Panc1 (cell line): Measurements from ENCODE around the gene MEF2A. TPM values are rescaled to one million over a fixed set of nuclear protein-coding genes. Genes with fewer than 3 reads are reported as not detected.

Experiments used
- ATAC-seq: fragments of 200-7000 bp; cut with Tn5 transposase; 2 replicates; pipeline ENCODE4 v1.9.1; 2020; ENCODE audit warnings: mild to moderate bottlenecking, moderate library complexity
- BruUV-seq: library from RNA; stranded (reverse); fragments of 400-500 nt; replicated peaks from 2 replicates; lab custom pipeline; 2021; lab: Mats Ljungman, UMichigan
- CTCF ChIA-PET: fragments of 300-600 bp; sonication (Branson Sonifier 250); formaldehyde crosslinking; loops from one replicate; lab custom pipeline; 2022; ENCODE audit warnings: antibody characterized with exemption; lab: Charles Lee
- POLR2A ChIA-PET: fragments of 300-600 bp; sonication (Branson Sonifier 250); formaldehyde crosslinking; loops from one replicate; lab custom pipeline; 2022; ENCODE audit warnings: antibody characterized with exemption; lab: Charles Lee
- DNase-seq: peaks from one replicate; pipeline ENCODE4 v3.0.0-alpha.2; 2010; ENCODE audit warnings: low read depth, low spot score
- H3K27ac ChIP-seq: 2 replicates; pipeline ENCODE4 v1.5.1; 2011; ENCODE audit warnings: mild to moderate bottlenecking, low read length, inconsistent platforms
- H3K27me3 ChIP-seq: fragments of 200-500 bp; sonication (Bioruptor generic); 2 replicates; pipeline ENCODE4 v1.6.0; 2014; ENCODE audit warnings: low read length, inconsistent platforms; ENCODE audit not compliant: control insufficient read depth, insufficient read depth
- H3K36me3 ChIP-seq: fragments of 200-500 bp; sonication (Bioruptor generic); 2 replicates; pipeline ENCODE4 v1.5.1; 2014; ENCODE audit warnings: inconsistent platforms, mild to moderate bottlenecking, low read length, moderate library complexity; ENCODE audit not compliant: control insufficient read depth, insufficient read depth
- H3K4me1 ChIP-seq: 2 replicates; pipeline ENCODE4 v1.5.1; 2011; ENCODE audit warnings: inconsistent platforms, mild to moderate bottlenecking, low read length, moderate library complexity; ENCODE audit not compliant: control insufficient read depth, insufficient read depth
- H3K4me3 ChIP-seq, 2 experiments: 2 replicates each; pipeline ENCODE4 v1.5.1; 2011 to 2012; ENCODE audit warnings: low read depth in 2 of 2, low read length in 2 of 2, mild to moderate bottlenecking in 2 of 2, inconsistent platforms in 1 of 2, moderate library complexity in 1 of 2
- H3K9me3 ChIP-seq: fragments of 200-500 bp; sonication (Bioruptor generic); 2 replicates; pipeline ENCODE4 v1.5.1; 2014; ENCODE audit warnings: low read depth, mild to moderate bottlenecking, inconsistent platforms, low read length, moderate library complexity; ENCODE audit not compliant: control insufficient read depth, insufficient read depth
- CTCF ChIP-seq: fragments of 450-650 bp; IDR thresholded peaks from 2 replicates; pipeline ENCODE4 v1.5.1; 2017; ENCODE audit warnings: mild to moderate bottlenecking
- POLR2AphosphoS5 ChIP-seq: IDR thresholded peaks from 2 replicates; pipeline ENCODE4 v1.6.1; 2012; ENCODE audit warnings: mild to moderate bottlenecking, low read depth, low read length, moderate library complexity
- REST ChIP-seq, 2 experiments: IDR thresholded peaks; 2 replicates each; pipeline ENCODE4 v1.6.1; 2011 to 2012; ENCODE audit warnings: low read depth in 2 of 2, control low read depth in 1 of 2, low read length in 1 of 2, mild to moderate bottlenecking in 1 of 2, moderate library complexity in 1 of 2; ENCODE audit not compliant: insufficient read depth in 1 of 2
- SIN3A ChIP-seq: IDR thresholded peaks from 2 replicates; pipeline ENCODE4 v1.6.1; 2012; ENCODE audit warnings: low read depth, mild to moderate bottlenecking, low read length, moderate library complexity, borderline replicate concordance; ENCODE audit not compliant: insufficient read depth
- TCF7L2 ChIP-seq: IDR thresholded peaks from 2 replicates; pipeline ENCODE4 v1.6.1; 2011; ENCODE audit warnings: mild to moderate bottlenecking, low read depth, low read length, inconsistent platforms
- in situ Hi-C: cut with HindIII; loops from 2 replicates; pipeline ENCODE4 v1.10.0; 2016; ENCODE audit warnings: low sequenced_read_pairs, low pct_unique_long_range_greater_than_20kb
- intact Hi-C: fragments of 100-400 bp; cut with micrococcal nuclease; formaldehyde crosslinking; loops from one replicate; pipeline ENCODE4 v1.10.0; 2022; ENCODE audit not compliant: unreplicated experiment
- total RNA-seq: library from RNA; stranded (reverse); gene quantifications from one replicate; pipeline ENCODE4 v1.2.1, GENCODE V29; 2021; ENCODE audit not compliant: unreplicated experiment

MEF2A gene
- total RNA-seq, 1 experiment from 2014 or later: 31.1 TPM

- no peaks in the 10 kb centered on the region for H3K4me1 ChIP-seq
- H3K4me3 ChIP-seq: no peak overlapping the region
- H3K27ac ChIP-seq: no peak overlapping the region
- no peak for ATAC-seq
- H3K9me3 ChIP-seq: no peaks in the 10 kb centered on the region
- H3K36me3 ChIP-seq: no peaks in the 10 kb centered on the region
- CTCF ChIA-PET: no interaction called here
- intact Hi-C loops (no loop called here), in situ Hi-C loops (no loop called here)
- TF ChIP-seq POLR2AphosphoS5 (no peak), TCF7L2 (no peak), SIN3A (no peak), CTCF (no peak), REST (IDR thresholded peaks at IDR 0.05; ENCODE audit: insufficient read depth in 1 of 2, low read depth in 2 of 2, low read length in 1 of 2) (no peak)
- POLR2A ChIA-PET: no interaction called here
- H3K27me3 ChIP-seq: no peaks in the 10 kb centered on the region
- DNase-seq: no peak
- no TSS peak for BruUV-seq
Observed at GRCh38 chr15:99546441-99547100, 19.2 kb upstream of the MEF2A start.

- H3K27me3 ChIP-seq: no peaks in the 10 kb centered on the region
- TF ChIP-seq SIN3A (no peak), CTCF (no peak), POLR2AphosphoS5 (no peak), REST (IDR thresholded peaks at IDR 0.05; ENCODE audit: insufficient read depth in 1 of 2, low read depth in 2 of 2, low read length in 1 of 2) (no peak), TCF7L2 (no peak)
- intact Hi-C loops: no loop called here
- no peaks in the 10 kb centered on the region for H3K36me3 ChIP-seq
- DNase-seq (no peak), ATAC-seq (no peak)
- ChIA-PET POLR2A (no interaction called here), CTCF (no interaction called here)
- H3K4me1 ChIP-seq: no peaks in the 10 kb centered on the region
- in situ Hi-C loops: no loop called here
- no peak overlapping the region for H3K4me3 ChIP-seq
- no peaks in the 10 kb centered on the region for H3K9me3 ChIP-seq
- BruUV-seq: no TSS peak
- no peak overlapping the region for H3K27ac ChIP-seq
Observed at GRCh38 chr15:99547517-99547916, 18.3 kb upstream of the MEF2A start.
